Nephron (organoid): Measurements from ENCODE around the gene RNASEH2A.

Source experiments
- H3K27ac Mint-ChIP-seq, 3 experiments: 2 replicates each; pipeline ENCODE4 v1.8.0; 2020; ENCODE audit warnings: mixed read lengths in 3 of 3, mild to moderate bottlenecking in 2 of 3, moderate library complexity in 1 of 3
- H3K27me3 Mint-ChIP-seq: 2 replicates; pipeline ENCODE4 v1.8.0; 2021; ENCODE audit warnings: low read depth, mild to moderate bottlenecking, moderate library complexity, mixed read lengths
- H3K36me3 Mint-ChIP-seq: 2 replicates; pipeline ENCODE4 v1.8.0; 2020; ENCODE audit warnings: low read depth, mixed read lengths
- H3K4me1 Mint-ChIP-seq: 2 replicates; pipeline ENCODE4 v1.8.0; 2020; ENCODE audit warnings: mixed read lengths
- H3K4me3 Mint-ChIP-seq, 3 experiments: 2 replicates each; pipeline ENCODE4 v1.8.0; 2020; ENCODE audit warnings: mild to moderate bottlenecking in 3 of 3, mixed read lengths in 3 of 3, moderate library complexity in 2 of 3
- H3K9me3 Mint-ChIP-seq: 2 replicates; pipeline ENCODE4 v1.8.0; 2020; ENCODE audit warnings: mixed read lengths
- CTCF ChIP-seq, 3 experiments: fragments of 200-600 bp; sonication (generic); IDR thresholded peaks; one replicate each; pipeline ENCODE4 v1.5.0; 2021; ENCODE audit warnings: antibody characterized with exemption in 3 of 3; ENCODE audit not compliant: unreplicated experiment in 3 of 3

RNASEH2A gene

GRCh38 chr19:12790628-12791344 is 15.6 kb upstream of the RNASEH2A start:
- H3K36me3 Mint-ChIP-seq, result no peaks in the 10 kb centered on the region
- H3K4me1 Mint-ChIP-seq, result peaks cover 33% of the 10 kb centered on the region
- peak overlapping the region; percentile 85 to 94 (median 88) for H3K27ac Mint-ChIP-seq
- peak overlapping the region; percentile 94 to 98 (median 96) for H3K4me3 Mint-ChIP-seq
- no peaks in the 10 kb centered on the region for H3K27me3 Mint-ChIP-seq
- no peaks in the 10 kb centered on the region for H3K9me3 Mint-ChIP-seq
- no peak for TF ChIP-seq CTCF (IDR thresholded peaks at IDR 0.05; ENCODE audit: unreplicated experiment in 3 of 3)

- peaks cover 40% of the 10 kb centered on the region for H3K4me1 Mint-ChIP-seq
- TF ChIP-seq CTCF (IDR thresholded peaks at IDR 0.05; ENCODE audit: unreplicated experiment in 3 of 3), result no peak
- peaks cover 3% of the 10 kb centered on the region for H3K36me3 Mint-ChIP-seq
- peak within 1 kb of the TSS; percentile 94 to 98 (median 96) for H3K4me3 Mint-ChIP-seq
- H3K9me3 Mint-ChIP-seq, result no peaks in the 10 kb centered on the region
- H3K27me3 Mint-ChIP-seq, result no peaks in the 10 kb centered on the region
- peak within 1 kb of the TSS; percentile 85 to 94 (median 88) for H3K27ac Mint-ChIP-seq
Measured at GRCh38 chr19:12791345-12792050, 14.9 kb upstream of the RNASEH2A start, which contains the start of gene JUNB. Gene JUNB, plus strand, starts transcription at chr19:12791486. Its CDS starts 286 bp downstream, at chr19:12791772.

DNA sequence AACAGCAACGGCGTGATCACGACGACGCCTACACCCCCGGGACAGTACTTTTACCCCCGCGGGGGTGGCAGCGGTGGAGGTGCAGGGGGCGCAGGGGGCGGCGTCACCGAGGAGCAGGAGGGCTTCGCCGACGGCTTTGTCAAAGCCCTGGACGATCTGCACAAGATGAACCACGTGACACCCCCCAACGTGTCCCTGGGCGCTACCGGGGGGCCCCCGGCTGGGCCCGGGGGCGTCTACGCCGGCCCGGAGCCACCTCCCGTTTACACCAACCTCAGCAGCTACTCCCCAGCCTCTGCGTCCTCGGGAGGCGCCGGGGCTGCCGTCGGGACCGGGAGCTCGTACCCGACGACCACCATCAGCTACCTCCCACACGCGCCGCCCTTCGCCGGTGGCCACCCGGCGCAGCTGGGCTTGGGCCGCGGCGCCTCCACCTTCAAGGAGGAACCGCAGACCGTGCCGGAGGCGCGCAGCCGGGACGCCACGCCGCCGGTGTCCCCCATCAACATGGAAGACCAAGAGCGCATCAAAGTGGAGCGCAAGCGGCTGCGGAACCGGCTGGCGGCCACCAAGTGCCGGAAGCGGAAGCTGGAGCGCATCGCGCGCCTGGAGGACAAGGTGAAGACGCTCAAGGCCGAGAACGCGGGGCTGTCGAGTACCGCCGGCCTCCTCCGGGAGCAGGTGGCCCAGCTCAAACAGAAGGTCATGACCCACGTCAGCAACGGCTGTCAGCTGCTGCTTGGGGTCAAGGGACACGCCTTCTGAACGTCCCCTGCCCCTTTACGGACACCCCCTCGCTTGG is 14.1 kb upstream of the RNASEH2A start:
- Mint-ChIP-seq H3K4me3 (peak overlapping the region; percentile 94 to 98 (median 96)), H3K4me1 (peaks cover 41% of the 10 kb centered on the region), H3K9me3 (no peaks in the 10 kb centered on the region), H3K27me3 (no peaks in the 10 kb centered on the region), H3K27ac (peak overlapping the region; percentile 88 to 94 (median 93)), H3K36me3 (peaks cover 9% of the 10 kb centered on the region)
- TF ChIP-seq CTCF (IDR thresholded peaks at IDR 0.05; ENCODE audit: unreplicated experiment in 3 of 3), result no peak

DNA sequence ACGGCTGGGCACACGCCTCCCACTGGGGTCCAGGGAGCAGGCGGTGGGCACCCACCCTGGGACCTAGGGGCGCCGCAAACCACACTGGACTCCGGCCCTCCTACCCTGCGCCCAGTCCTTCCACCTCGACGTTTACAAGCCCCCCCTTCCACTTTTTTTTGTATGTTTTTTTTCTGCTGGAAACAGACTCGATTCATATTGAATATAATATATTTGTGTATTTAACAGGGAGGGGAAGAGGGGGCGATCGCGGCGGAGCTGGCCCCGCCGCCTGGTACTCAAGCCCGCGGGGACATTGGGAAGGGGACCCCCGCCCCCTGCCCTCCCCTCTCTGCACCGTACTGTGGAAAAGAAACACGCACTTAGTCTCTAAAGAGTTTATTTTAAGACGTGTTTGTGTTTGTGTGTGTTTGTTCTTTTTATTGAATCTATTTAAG is 13.5 kb upstream of the RNASEH2A start:
- Mint-ChIP-seq H3K4me1 (peaks cover 40% of the 10 kb centered on the region), H3K27ac (peak overlapping the region; percentile 64 to 93 (median 73)), H3K36me3 (peaks cover 9% of the 10 kb centered on the region), H3K9me3 (no peaks in the 10 kb centered on the region), H3K27me3 (no peaks in the 10 kb centered on the region), H3K4me3 (peak overlapping the region; percentile 94 to 98 (median 96))
- no peak for TF ChIP-seq CTCF (IDR thresholded peaks at IDR 0.05; ENCODE audit: unreplicated experiment in 3 of 3)

- no peaks in the 10 kb centered on the region for H3K27me3 Mint-ChIP-seq
- H3K9me3 Mint-ChIP-seq, result no peaks in the 10 kb centered on the region
- peaks cover 34% of the 10 kb centered on the region for H3K4me1 Mint-ChIP-seq
- H3K36me3 Mint-ChIP-seq, result peaks cover 9% of the 10 kb centered on the region
- TF ChIP-seq CTCF (IDR thresholded peaks at IDR 0.05; ENCODE audit: unreplicated experiment in 3 of 3), result no peak
- H3K27ac Mint-ChIP-seq, result peak overlapping the region; percentile 68 to 93 (median 73)
- peak overlapping the region; percentile 94 to 98 (median 96) for H3K4me3 Mint-ChIP-seq
Measured at GRCh38 chr19:12793290-12794195, 12.8 kb upstream of the RNASEH2A start.
